ENCODE results near the gene LRRC58.
"Not testable (repeated sequence)": the region's sequence is repeated elsewhere in the genome, so short reads cannot be mapped to it uniquely, and the experiment has no call there.

The LRRC58 gene

GRCh38 chr3:120381503-120381902, 32.3 kb upstream of the LRRC58 start:
- no peak overlapping the region for H3K4me3 ChIP-seq (replicated peaks in 1 of 2; ENCODE audit: low read depth in 2 of 2, low read length in 2 of 2)
- TF ChIP-seq CTCF (IDR thresholded peaks at IDR 0.05; ENCODE audit: low read depth, low read length): no peak
- DNase-seq (ENCODE audit: low read depth in 2 of 2): no peak

GRCh38 chr3:120377948-120378347, 28.8 kb upstream of the LRRC58 start:
- H3K4me3 ChIP-seq (replicated peaks in 1 of 2; ENCODE audit: low read depth in 2 of 2, low read length in 2 of 2); DNase-seq (ENCODE audit: low read depth in 2 of 2): not testable (repeated sequence)

- no peak for TF ChIP-seq CTCF (IDR thresholded peaks at IDR 0.05; ENCODE audit: low read depth, low read length)
Measured at GRCh38 chr3:120370463-120370862, 21.3 kb upstream of the LRRC58 start.

GRCh38 chr3:120369037-120369467, 19.9 kb upstream of the LRRC58 start:
- DNase-seq (ENCODE audit: low read depth in 2 of 2): no peak

More at GRCh38 chr3:120370463-120370862, 21.3 kb upstream of the LRRC58 start:
- H3K4me3 ChIP-seq (replicated peaks in 1 of 2; ENCODE audit: low read depth in 2 of 2, low read length in 2 of 2): no peak overlapping the region
- no peak for DNase-seq (ENCODE audit: low read depth in 2 of 2)

GRCh38 chr3:120368172-120368571, 19.0 kb upstream of the LRRC58 start:
- no peak for DNase-seq (ENCODE audit: low read depth in 2 of 2)
- H3K4me3 ChIP-seq (replicated peaks in 1 of 2; ENCODE audit: low read depth in 2 of 2, low read length in 2 of 2): no peak overlapping the region
- TF ChIP-seq CTCF (IDR thresholded peaks at IDR 0.05; ENCODE audit: low read depth, low read length): no peak

More at GRCh38 chr3:120369037-120369467, 19.9 kb upstream of the LRRC58 start:
- no peak for TF ChIP-seq CTCF (IDR thresholded peaks at IDR 0.05; ENCODE audit: low read depth, low read length)
- no peak overlapping the region for H3K4me3 ChIP-seq (replicated peaks in 1 of 2; ENCODE audit: low read depth in 2 of 2, low read length in 2 of 2)

GRCh38 chr3:120364821-120365220, 15.7 kb upstream of the LRRC58 start:
- DNase-seq (ENCODE audit: low read depth in 2 of 2): peak; percentile 5 to 41
- no peak for TF ChIP-seq CTCF (IDR thresholded peaks at IDR 0.05; ENCODE audit: low read depth, low read length)
- no peak overlapping the region for H3K4me3 ChIP-seq (replicated peaks in 1 of 2; ENCODE audit: low read depth in 2 of 2, low read length in 2 of 2)

GRCh38 chr3:120364101-120364500, 14.9 kb upstream of the LRRC58 start:
- no peak for TF ChIP-seq CTCF (IDR thresholded peaks at IDR 0.05; ENCODE audit: low read depth, low read length)
- no peak overlapping the region for H3K4me3 ChIP-seq (replicated peaks in 1 of 2; ENCODE audit: low read depth in 2 of 2, low read length in 2 of 2)
- DNase-seq (ENCODE audit: low read depth in 2 of 2): no peak
